GM12875 (cell line): ENCODE measurements around the gene NRG2.

Experiments
- H3K4me3 ChIP-seq: one replicate; pipeline ENCODE4 v1.5.1; 2011; ENCODE audit warnings: low read depth, low read length, control low read depth
- TF ChIP-seq, protein P1 (sequence below): IDR thresholded peaks from 2 replicates; pipeline ENCODE4 v1.5.1; 2011; ENCODE audit warnings: low read depth, mild to moderate bottlenecking, control low read depth, inconsistent platforms, low read length, moderate library complexity, borderline replicate concordance; ENCODE audit not compliant: insufficient read depth

Gene NRG2

DNA sequence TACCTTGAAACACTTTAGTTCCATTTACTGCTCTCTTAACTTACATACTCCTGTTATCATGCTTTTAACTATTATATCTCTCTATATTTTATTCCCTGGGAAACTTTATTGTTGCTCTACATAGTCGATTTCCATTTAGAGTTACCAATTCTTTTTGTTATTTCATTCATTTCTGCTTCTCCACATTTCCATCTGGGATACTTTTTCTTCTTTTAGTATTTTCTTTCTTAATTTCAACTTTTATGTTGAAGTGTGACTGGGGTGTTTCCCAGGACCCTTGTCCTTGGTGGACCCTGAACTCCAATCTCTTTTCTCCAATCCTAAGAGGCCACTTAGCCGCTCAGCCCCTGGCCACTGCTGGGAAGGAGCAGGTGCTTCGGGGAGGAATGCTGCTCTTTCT, 211.5 kb downstream of the NRG2 start:
- H3K4me3 ChIP-seq: no peak overlapping the region
- TF ChIP-seq, protein P1, sequence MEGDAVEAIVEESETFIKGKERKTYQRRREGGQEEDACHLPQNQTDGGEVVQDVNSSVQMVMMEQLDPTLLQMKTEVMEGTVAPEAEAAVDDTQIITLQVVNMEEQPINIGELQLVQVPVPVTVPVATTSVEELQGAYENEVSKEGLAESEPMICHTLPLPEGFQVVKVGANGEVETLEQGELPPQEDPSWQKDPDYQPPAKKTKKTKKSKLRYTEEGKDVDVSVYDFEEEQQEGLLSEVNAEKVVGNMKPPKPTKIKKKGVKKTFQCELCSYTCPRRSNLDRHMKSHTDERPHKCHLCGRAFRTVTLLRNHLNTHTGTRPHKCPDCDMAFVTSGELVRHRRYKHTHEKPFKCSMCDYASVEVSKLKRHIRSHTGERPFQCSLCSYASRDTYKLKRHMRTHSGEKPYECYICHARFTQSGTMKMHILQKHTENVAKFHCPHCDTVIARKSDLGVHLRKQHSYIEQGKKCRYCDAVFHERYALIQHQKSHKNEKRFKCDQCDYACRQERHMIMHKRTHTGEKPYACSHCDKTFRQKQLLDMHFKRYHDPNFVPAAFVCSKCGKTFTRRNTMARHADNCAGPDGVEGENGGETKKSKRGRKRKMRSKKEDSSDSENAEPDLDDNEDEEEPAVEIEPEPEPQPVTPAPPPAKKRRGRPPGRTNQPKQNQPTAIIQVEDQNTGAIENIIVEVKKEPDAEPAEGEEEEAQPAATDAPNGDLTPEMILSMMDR: no peak

DNA sequence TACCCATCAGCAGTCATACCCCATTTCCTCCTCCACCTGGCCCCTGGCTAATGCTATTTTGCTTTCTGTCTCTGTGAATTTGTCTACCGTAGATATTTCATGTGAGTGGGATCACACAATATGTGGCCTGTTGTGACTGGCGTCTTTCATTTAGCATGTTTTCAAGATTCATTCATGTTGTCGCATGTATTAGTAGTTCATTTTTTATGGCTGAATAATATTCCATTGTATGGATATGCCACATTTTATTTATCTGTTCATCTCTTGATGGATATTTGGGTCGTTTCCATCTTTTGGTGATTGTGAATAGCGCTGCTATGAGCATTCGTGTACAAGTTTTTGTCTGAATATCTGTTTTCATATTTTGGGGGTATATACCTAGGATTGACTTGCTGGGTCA, 213.6 kb downstream of the NRG2 start:
- TF ChIP-seq, protein P1: no peak
- H3K4me3 ChIP-seq: no peak overlapping the region

DNA sequence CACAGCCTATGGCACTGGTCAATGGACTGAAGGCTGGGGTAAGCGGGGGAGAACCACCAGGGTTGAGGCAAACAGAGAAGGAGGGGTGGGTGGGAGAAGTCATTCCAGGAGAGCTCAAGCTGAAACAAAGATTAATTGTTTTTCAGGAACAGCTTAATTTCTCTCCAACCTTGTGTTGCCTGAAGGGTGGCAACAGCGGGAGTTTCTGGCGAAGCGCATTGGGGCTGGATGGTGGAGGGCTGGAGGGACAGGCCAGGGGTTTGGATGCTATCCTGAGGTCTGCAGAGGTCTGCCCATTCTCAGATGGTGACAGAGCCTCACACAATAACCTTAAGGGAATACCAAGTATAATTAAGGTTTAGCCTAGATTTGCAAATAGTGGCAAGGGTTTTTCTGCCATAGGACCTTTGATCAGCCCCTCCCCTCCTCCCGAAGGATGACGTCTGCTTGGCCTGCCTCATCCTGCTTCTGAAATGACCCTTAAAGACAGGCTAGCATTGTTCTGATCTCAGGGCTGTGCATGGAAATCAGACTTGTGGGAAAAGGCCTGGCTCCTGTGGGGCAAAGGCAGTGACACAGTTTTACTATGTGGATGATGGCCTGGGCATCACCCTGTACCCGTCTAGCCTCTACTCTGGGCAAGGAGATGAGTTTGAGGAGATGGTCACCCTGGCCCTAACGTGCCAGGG, 214.7 kb downstream of the NRG2 start:
- no peak overlapping the region for H3K4me3 ChIP-seq

DNA sequence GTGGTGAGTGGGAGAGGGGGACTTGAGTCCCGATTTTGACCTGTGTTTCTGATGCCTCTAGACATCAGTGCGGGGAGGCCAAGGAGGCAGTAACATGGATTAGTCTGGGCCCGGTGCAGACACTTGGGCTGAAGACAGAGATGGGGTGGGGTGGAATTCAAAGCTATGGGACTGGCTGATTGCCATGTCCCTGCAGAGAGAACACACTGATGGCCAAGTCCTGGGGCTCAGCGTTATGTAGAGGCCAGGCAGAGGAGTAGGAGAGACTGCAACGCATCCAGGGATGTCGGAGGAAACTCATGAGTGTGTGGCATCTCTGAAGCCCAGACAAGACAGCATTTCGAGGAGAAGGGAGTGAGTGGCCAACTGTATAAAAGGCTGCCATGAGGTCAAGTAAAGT, 217.4 kb downstream of the NRG2 start:
- TF ChIP-seq, protein P1: no peak

More for the DNA sequence above, 214.7 kb downstream of the NRG2 start:
- TF ChIP-seq, protein P1: no peak

DNA sequence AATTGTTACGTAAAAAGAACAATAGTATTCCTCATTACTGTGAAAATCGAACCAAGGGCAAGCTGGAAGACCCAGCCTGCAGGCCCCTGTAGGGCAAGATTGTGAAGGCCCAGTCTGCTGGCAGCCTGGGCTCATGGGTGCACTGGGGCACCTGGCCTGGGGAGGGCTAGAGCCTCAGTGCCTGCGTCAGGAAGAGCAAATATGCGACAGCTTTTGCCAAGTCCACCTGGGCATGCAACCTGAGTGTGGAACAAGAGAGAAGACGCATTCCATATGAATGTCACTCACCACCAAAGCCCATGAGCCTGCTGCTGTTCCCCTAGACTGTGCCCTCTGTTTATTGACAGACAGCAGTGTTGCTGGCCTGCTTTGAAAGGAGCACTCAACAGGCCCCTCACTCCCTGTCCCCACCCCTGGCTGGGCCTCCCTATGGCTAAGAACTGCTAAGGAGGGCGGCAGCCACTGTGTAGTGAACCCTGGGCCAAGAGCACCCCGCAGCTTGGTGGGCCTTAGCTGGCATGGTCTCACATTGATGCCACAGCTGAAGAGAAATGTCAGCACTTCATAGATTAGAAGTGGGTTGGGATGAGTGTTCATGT, 219.2 kb downstream of the NRG2 start:
- no peak overlapping the region for H3K4me3 ChIP-seq
- TF ChIP-seq, protein P1: no peak

More for the DNA sequence above, 217.4 kb downstream of the NRG2 start:
- no peak overlapping the region for H3K4me3 ChIP-seq

DNA sequence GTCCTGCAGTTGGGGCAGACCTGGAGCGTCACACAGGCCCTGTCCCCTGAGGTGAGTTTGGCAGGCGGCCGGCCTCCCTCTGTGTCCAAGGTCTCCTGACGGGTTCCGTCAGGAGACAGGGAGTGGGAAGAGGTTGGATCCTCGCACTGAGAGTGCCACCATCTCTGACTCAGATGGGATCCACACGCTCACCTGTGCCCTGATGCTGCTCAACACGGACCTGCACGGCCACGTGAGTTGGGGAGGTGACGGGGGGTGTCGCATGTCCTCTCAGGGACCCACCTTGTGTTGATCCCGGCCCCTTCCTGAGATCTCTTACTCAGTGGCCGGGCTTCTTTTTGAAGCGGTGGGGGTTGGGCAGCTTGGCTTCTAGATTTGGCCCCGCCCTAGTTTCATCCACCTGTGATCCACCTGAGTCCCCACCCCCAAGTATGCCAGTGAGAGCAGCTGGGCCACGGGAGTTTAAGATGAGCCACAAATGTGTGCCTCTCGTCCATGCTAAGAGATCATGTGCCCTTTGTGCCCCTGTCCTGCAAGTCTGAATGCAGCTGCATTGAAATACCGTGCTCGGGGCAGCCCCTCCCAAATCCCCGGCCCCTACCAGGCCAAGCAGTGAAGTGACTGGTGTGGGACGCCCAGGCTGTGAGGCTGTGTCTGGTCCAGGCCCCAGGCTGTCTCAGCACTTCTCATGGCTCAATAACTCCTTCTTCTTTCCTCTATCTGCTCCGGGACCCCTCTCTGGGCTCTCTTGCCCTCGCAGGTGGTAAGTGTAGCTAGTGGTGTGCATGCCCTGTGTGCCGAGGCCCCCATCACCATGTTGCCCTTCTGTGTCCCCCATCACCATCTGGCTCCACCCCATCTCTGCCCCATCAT, 220.3 kb downstream of the NRG2 start:
- TF ChIP-seq, protein P1: no peak
- no peak overlapping the region for H3K4me3 ChIP-seq
